GM12864 (cell line): ENCODE data around the gene MMP15.

Experiments used
- DNase-seq: peaks from one replicate; pipeline ENCODE4 v3.0.0-alpha.2; 2011; ENCODE audit warnings: low read depth
- H3K4me3 ChIP-seq: 2 replicates; pipeline ENCODE4 v1.5.1; 2011; ENCODE audit warnings: mild to moderate bottlenecking, low read depth, low read length, control low read depth
- TF ChIP-seq, protein P1 (sequence below): IDR thresholded peaks from 2 replicates; pipeline ENCODE4 v1.5.1; 2011; ENCODE audit warnings: low read depth, mild to moderate bottlenecking, moderate library complexity, low read length, control low read depth, inconsistent platforms; ENCODE audit errors: missing control alignments

Gene MMP15

GRCh38 chr16:58011652-58012051 lies 13.9 kb upstream of the MMP15 start:
- H3K4me3 ChIP-seq, result no peak overlapping the region
- TF ChIP-seq, protein P1, sequence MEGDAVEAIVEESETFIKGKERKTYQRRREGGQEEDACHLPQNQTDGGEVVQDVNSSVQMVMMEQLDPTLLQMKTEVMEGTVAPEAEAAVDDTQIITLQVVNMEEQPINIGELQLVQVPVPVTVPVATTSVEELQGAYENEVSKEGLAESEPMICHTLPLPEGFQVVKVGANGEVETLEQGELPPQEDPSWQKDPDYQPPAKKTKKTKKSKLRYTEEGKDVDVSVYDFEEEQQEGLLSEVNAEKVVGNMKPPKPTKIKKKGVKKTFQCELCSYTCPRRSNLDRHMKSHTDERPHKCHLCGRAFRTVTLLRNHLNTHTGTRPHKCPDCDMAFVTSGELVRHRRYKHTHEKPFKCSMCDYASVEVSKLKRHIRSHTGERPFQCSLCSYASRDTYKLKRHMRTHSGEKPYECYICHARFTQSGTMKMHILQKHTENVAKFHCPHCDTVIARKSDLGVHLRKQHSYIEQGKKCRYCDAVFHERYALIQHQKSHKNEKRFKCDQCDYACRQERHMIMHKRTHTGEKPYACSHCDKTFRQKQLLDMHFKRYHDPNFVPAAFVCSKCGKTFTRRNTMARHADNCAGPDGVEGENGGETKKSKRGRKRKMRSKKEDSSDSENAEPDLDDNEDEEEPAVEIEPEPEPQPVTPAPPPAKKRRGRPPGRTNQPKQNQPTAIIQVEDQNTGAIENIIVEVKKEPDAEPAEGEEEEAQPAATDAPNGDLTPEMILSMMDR, result no peak
- no peak for DNase-seq

- H3K4me3 ChIP-seq, result no peak overlapping the region
- DNase-seq, result no peak
- TF ChIP-seq, protein P1, result no peak
These were observed 13.1 kb upstream of the MMP15 start for GRCh38 chr16:58012481-58012880.

- TF ChIP-seq, protein P1, result no peak
- no peak for DNase-seq
- no peak overlapping the region for H3K4me3 ChIP-seq
These were observed 12.2 kb upstream of the MMP15 start for GRCh38 chr16:58013201-58013956.

DNA sequence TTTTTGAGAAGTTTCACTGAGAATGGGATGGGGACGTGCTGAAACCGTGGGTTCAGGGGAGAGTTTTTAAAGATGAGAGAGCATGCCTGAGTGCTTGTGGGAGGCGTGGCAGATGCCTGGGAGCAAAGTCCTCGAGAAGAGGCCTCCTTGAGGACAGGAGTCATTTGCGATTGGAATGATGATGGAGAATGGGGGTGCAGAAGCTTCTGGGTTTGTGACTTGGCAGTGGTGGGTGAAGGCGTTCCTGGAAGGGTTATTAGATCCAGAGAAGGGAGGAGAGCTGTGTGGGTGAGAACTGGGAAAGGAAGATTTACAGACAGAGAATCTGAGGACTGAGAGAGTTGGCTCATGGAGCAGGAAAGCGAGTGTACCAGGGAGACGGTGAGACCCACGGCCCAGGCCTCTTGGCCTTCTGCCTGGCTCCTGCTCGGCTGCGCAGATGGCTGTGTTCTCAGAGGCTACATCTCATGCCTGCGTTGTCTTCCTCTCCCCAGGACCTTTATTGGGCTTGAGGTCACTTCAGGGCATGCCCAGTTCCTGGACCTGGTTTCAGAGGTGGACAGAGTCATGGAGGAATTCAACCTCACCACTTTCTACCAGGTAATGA lies 8.6 kb upstream of the MMP15 start:
- DNase-seq, result no peak
- TF ChIP-seq, protein P1, result no peak
- H3K4me3 ChIP-seq, result no peak overlapping the region

DNA sequence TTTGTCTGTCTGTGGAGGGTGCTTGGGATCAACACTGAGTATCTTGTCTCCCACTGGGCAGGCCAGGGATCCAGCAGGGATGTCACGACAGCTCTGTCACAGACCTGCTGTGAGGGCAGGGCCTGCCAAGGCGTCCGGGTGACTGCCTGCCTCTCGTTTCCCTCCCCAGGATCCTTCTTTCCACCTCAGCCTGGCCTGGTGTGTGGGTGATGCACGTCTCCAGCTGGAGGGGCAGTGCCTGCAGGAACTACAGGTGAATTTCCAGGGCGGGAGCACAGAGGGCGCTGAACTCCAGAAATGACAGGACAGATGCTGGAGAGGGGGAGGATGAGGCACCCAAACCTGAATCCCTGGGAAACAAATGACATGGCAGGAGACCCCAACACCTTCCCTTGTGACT lies 6.8 kb upstream of the MMP15 start:
- TF ChIP-seq, protein P1, result no peak
- no peak for DNase-seq
- H3K4me3 ChIP-seq, result no peak overlapping the region

DNA sequence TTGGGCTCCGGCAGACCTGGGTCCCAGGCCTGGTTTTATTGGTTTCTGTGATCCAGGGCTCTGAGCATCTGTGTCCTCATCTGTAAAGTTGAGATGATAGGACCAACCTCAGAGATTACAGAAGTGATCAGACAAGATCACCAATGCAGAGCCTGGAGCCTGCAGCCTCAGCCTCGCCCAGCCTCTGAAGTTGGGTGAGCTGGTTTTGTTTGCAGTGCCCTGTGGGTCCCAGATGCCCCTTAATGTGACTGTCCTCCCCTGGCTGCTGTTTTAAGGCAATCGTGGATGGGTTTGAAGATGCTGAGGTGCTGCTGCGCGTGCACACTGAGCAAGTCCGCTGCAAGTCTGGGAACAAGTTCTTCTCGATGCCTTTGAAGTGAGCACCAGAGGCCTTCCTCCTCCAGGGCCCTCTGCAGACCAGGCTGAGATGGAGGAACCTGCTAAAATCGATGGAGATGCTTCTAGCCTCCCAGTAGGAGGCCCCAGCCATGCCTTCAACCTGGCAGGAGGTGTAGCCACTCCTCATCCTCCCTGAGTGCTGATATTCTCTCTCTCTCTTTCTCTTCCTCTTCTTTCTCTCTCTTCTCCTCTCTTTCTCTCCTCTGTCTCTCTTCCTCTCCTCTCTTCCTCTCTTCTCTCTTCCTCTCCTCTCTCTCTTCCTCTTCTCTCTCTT lies 5.6 kb upstream of the MMP15 start:
- no peak overlapping the region for H3K4me3 ChIP-seq
- DNase-seq, result no peak
- TF ChIP-seq, protein P1, result no peak
